ENCODE results near the gene IGFBP2.

The IGFBP2 gene

GRCh38 chr2:216671081-216671411, 37.8 kb downstream of the IGFBP2 start:
- no peaks in the 10 kb centered on the region for H3K9me3 ChIP-seq (replicated peaks; ENCODE audit: low read length)
- H3K9ac ChIP-seq (ENCODE audit: low read depth, low read length), result no peak overlapping the region
- H3K4me1 ChIP-seq (ENCODE audit: control insufficient read depth, insufficient read depth, low read length), result no peaks in the 10 kb centered on the region
- no peak overlapping the region for H3K4me3 ChIP-seq (ENCODE audit: low read length)
- peaks cover 63% of the 10 kb centered on the region for H3K27me3 ChIP-seq (ENCODE audit: control insufficient read depth, insufficient read depth, low read length)
- H3K4me2 ChIP-seq (ENCODE audit: low read length), result no peak overlapping the region
- H3K36me3 ChIP-seq (ENCODE audit: insufficient read depth, low read length), result no peaks in the 10 kb centered on the region

- H3K4me1 ChIP-seq (ENCODE audit: control insufficient read depth, insufficient read depth, low read length), result no peaks in the 10 kb centered on the region
- H3K4me2 ChIP-seq (ENCODE audit: low read length), result no peak overlapping the region
- peaks cover 68% of the 10 kb centered on the region for H3K27me3 ChIP-seq (ENCODE audit: control insufficient read depth, insufficient read depth, low read length)
- no peak overlapping the region for H3K9ac ChIP-seq (ENCODE audit: low read depth, low read length)
- no peaks in the 10 kb centered on the region for H3K36me3 ChIP-seq (ENCODE audit: insufficient read depth, low read length)
- H3K4me3 ChIP-seq (ENCODE audit: low read length), result no peak overlapping the region
- H3K9me3 ChIP-seq (replicated peaks; ENCODE audit: low read length), result no peaks in the 10 kb centered on the region
These were observed 38.6 kb downstream of the IGFBP2 start for GRCh38 chr2:216671791-216672343.

GRCh38 chr2:216672466-216672865, 39.2 kb downstream of the IGFBP2 start:
- Histone ChIP-seq H3K27me3 (ENCODE audit: control insufficient read depth, insufficient read depth, low read length) (peaks cover 74% of the 10 kb centered on the region), H3K4me1 (ENCODE audit: control insufficient read depth, insufficient read depth, low read length) (no peaks in the 10 kb centered on the region), H3K9me3 (replicated peaks; ENCODE audit: low read length) (no peaks in the 10 kb centered on the region), H3K36me3 (ENCODE audit: insufficient read depth, low read length) (no peaks in the 10 kb centered on the region), H3K4me3 (ENCODE audit: low read length) (no peak overlapping the region), H3K4me2 (ENCODE audit: low read length) (no peak overlapping the region), H3K9ac (ENCODE audit: low read depth, low read length) (no peak overlapping the region)

GRCh38 chr2:216673021-216673420, 39.8 kb downstream of the IGFBP2 start:
- Histone ChIP-seq H3K9me3 (replicated peaks; ENCODE audit: low read length) (no peaks in the 10 kb centered on the region), H3K27me3 (ENCODE audit: control insufficient read depth, insufficient read depth, low read length) (peaks cover 77% of the 10 kb centered on the region), H3K9ac (ENCODE audit: low read depth, low read length) (no peak overlapping the region), H3K36me3 (ENCODE audit: insufficient read depth, low read length) (no peaks in the 10 kb centered on the region), H3K4me2 (ENCODE audit: low read length) (no peak overlapping the region), H3K4me3 (ENCODE audit: low read length) (no peak overlapping the region), H3K4me1 (ENCODE audit: control insufficient read depth, insufficient read depth, low read length) (no peaks in the 10 kb centered on the region)

GRCh38 chr2:216673609-216674008, 40.4 kb downstream of the IGFBP2 start:
- H3K4me2 ChIP-seq (ENCODE audit: low read length), result no peak overlapping the region
- no peak overlapping the region for H3K9ac ChIP-seq (ENCODE audit: low read depth, low read length)
- H3K4me3 ChIP-seq (ENCODE audit: low read length), result no peak overlapping the region
- no peaks in the 10 kb centered on the region for H3K36me3 ChIP-seq (ENCODE audit: insufficient read depth, low read length)
- H3K9me3 ChIP-seq (replicated peaks; ENCODE audit: low read length), result no peaks in the 10 kb centered on the region
- no peaks in the 10 kb centered on the region for H3K4me1 ChIP-seq (ENCODE audit: control insufficient read depth, insufficient read depth, low read length)
- peaks cover 75% of the 10 kb centered on the region for H3K27me3 ChIP-seq (ENCODE audit: control insufficient read depth, insufficient read depth, low read length)

GRCh38 chr2:216674376-216674775, 41.2 kb downstream of the IGFBP2 start:
- Histone ChIP-seq H3K4me3 (ENCODE audit: low read length) (no peak overlapping the region), H3K9me3 (replicated peaks; ENCODE audit: low read length) (no peaks in the 10 kb centered on the region), H3K9ac (ENCODE audit: low read depth, low read length) (no peak overlapping the region), H3K4me1 (ENCODE audit: control insufficient read depth, insufficient read depth, low read length) (peaks cover 1% of the 10 kb centered on the region), H3K27me3 (ENCODE audit: control insufficient read depth, insufficient read depth, low read length) (peaks cover 71% of the 10 kb centered on the region), H3K36me3 (ENCODE audit: insufficient read depth, low read length) (no peaks in the 10 kb centered on the region), H3K4me2 (ENCODE audit: low read length) (no peak overlapping the region)

- peaks cover 7% of the 10 kb centered on the region for H3K4me1 ChIP-seq (ENCODE audit: control insufficient read depth, insufficient read depth, low read length)
- no peak overlapping the region for H3K4me2 ChIP-seq (ENCODE audit: low read length)
- no peak overlapping the region for H3K4me3 ChIP-seq (ENCODE audit: low read length)
- H3K27me3 ChIP-seq (ENCODE audit: control insufficient read depth, insufficient read depth, low read length), result peaks cover 49% of the 10 kb centered on the region
- H3K9ac ChIP-seq (ENCODE audit: low read depth, low read length), result no peak overlapping the region
- no peaks in the 10 kb centered on the region for H3K36me3 ChIP-seq (ENCODE audit: insufficient read depth, low read length)
- H3K9me3 ChIP-seq (replicated peaks; ENCODE audit: low read length), result no peaks in the 10 kb centered on the region
These were observed 43.4 kb downstream of the IGFBP2 start for GRCh38 chr2:216676630-216677029.

- H3K27me3 ChIP-seq (ENCODE audit: control insufficient read depth, insufficient read depth, low read length), result peaks cover 44% of the 10 kb centered on the region
- H3K36me3 ChIP-seq (ENCODE audit: insufficient read depth, low read length), result no peaks in the 10 kb centered on the region
- H3K9me3 ChIP-seq (replicated peaks; ENCODE audit: low read length), result no peaks in the 10 kb centered on the region
- H3K4me3 ChIP-seq (ENCODE audit: low read length), result no peak overlapping the region
- no peak overlapping the region for H3K4me2 ChIP-seq (ENCODE audit: low read length)
- peaks cover 13% of the 10 kb centered on the region for H3K4me1 ChIP-seq (ENCODE audit: control insufficient read depth, insufficient read depth, low read length)
- no peak overlapping the region for H3K9ac ChIP-seq (ENCODE audit: low read depth, low read length)
These were observed 44.3 kb downstream of the IGFBP2 start for GRCh38 chr2:216677439-216678097.

- Histone ChIP-seq H3K4me2 (ENCODE audit: low read length) (no peak overlapping the region), H3K9ac (ENCODE audit: low read depth, low read length) (no peak overlapping the region), H3K36me3 (ENCODE audit: insufficient read depth, low read length) (no peaks in the 10 kb centered on the region), H3K9me3 (replicated peaks; ENCODE audit: low read length) (no peaks in the 10 kb centered on the region), H3K27me3 (ENCODE audit: control insufficient read depth, insufficient read depth, low read length) (peaks cover 45% of the 10 kb centered on the region), H3K4me1 (ENCODE audit: control insufficient read depth, insufficient read depth, low read length) (peaks cover 13% of the 10 kb centered on the region), H3K4me3 (ENCODE audit: low read length) (no peak overlapping the region)
These were observed 44.9 kb downstream of the IGFBP2 start for GRCh38 chr2:216678098-216678465.

- Histone ChIP-seq H3K4me2 (ENCODE audit: low read length) (no peak overlapping the region), H3K9ac (ENCODE audit: low read depth, low read length) (no peak overlapping the region), H3K4me1 (ENCODE audit: control insufficient read depth, insufficient read depth, low read length) (peaks cover 20% of the 10 kb centered on the region), H3K9me3 (replicated peaks; ENCODE audit: low read length) (no peaks in the 10 kb centered on the region), H3K4me3 (ENCODE audit: low read length) (no peak overlapping the region), H3K27me3 (ENCODE audit: control insufficient read depth, insufficient read depth, low read length) (peaks cover 40% of the 10 kb centered on the region), H3K36me3 (ENCODE audit: insufficient read depth, low read length) (no peaks in the 10 kb centered on the region)
These were observed 45.8 kb downstream of the IGFBP2 start for GRCh38 chr2:216678813-216679657.

GRCh38 chr2:216679658-216680024, 46.4 kb downstream of the IGFBP2 start:
- Histone ChIP-seq H3K27me3 (ENCODE audit: control insufficient read depth, insufficient read depth, low read length) (peaks cover 38% of the 10 kb centered on the region), H3K36me3 (ENCODE audit: insufficient read depth, low read length) (no peaks in the 10 kb centered on the region), H3K4me3 (ENCODE audit: low read length) (no peak overlapping the region), H3K9me3 (replicated peaks; ENCODE audit: low read length) (no peaks in the 10 kb centered on the region), H3K9ac (ENCODE audit: low read depth, low read length) (no peak overlapping the region), H3K4me2 (ENCODE audit: low read length) (no peak overlapping the region), H3K4me1 (ENCODE audit: control insufficient read depth, insufficient read depth, low read length) (peaks cover 24% of the 10 kb centered on the region)
